GM12874 (cell line): ENCODE results near the gene HS3ST3B1.

Source experiments
- CTCF ChIP-seq: IDR thresholded peaks from 2 replicates; pipeline ENCODE4 v1.5.1; 2011; ENCODE audit warnings: low read depth, mild to moderate bottlenecking, control low read depth, low read length, moderate library complexity; ENCODE audit not compliant: insufficient read depth

Gene HS3ST3B1

GRCh38 chr17:14361470-14361869 is 60.6 kb downstream of the HS3ST3B1 start:
- no peak for TF ChIP-seq CTCF

- TF ChIP-seq CTCF = no peak
Measured at GRCh38 chr17:14361945-14362508, 61.1 kb downstream of the HS3ST3B1 start.

- TF ChIP-seq CTCF = no peak
Measured at GRCh38 chr17:14366199-14366598, 65.3 kb downstream of the HS3ST3B1 start.

GRCh38 chr17:14372461-14372860 is 71.6 kb downstream of the HS3ST3B1 start:
- TF ChIP-seq CTCF = no peak

GRCh38 chr17:14372905-14373613 is 72.2 kb downstream of the HS3ST3B1 start:
- no peak for TF ChIP-seq CTCF

GRCh38 chr17:14373614-14374259 is 72.9 kb downstream of the HS3ST3B1 start:
- TF ChIP-seq CTCF = no peak

GRCh38 chr17:14374268-14374667 is 73.4 kb downstream of the HS3ST3B1 start:
- no peak for TF ChIP-seq CTCF
